Hepatic stellate cell (primary cell): ENCODE results near the gene SLX4IP.

ENCODE experiments used
- DNase-seq: peaks from one replicate; pipeline ENCODE4 v3.0.0; 2011; ENCODE audit warnings: low spot score

Gene SLX4IP

GRCh38 chr20:10666221-10667076 is 231.3 kb downstream of the SLX4IP start:
- no peak for DNase-seq

- peak; percentile 54 for DNase-seq
These were observed 231.9 kb downstream of the SLX4IP start for GRCh38 chr20:10667077-10667401.

GRCh38 chr20:10667560-10668167 is 232.6 kb downstream of the SLX4IP start:
- no peak for DNase-seq

- DNase-seq, result no peak
These were observed 233.7 kb downstream of the SLX4IP start for GRCh38 chr20:10668677-10669368.

- DNase-seq, result no peak
These were observed 234.8 kb downstream of the SLX4IP start for GRCh38 chr20:10669843-10670446.

- DNase-seq, result no peak
These were observed 235.6 kb downstream of the SLX4IP start for GRCh38 chr20:10670501-10671220.

- DNase-seq, result peak; percentile 94
These were observed 236.3 kb downstream of the SLX4IP start for GRCh38 chr20:10671221-10671918.

GRCh38 chr20:10671919-10672623 is 237.0 kb downstream of the SLX4IP start:
- DNase-seq, result no peak

GRCh38 chr20:10672624-10673127 is 237.6 kb downstream of the SLX4IP start:
- no peak for DNase-seq

- DNase-seq, result no peak
These were observed 238.2 kb downstream of the SLX4IP start for GRCh38 chr20:10673176-10673841.

- DNase-seq, result peak; percentile 97
These were observed 239.0 kb downstream of the SLX4IP start, which contains the start of gene JAG1 for GRCh38 chr20:10673842-10674683. Gene JAG1, minus strand, starts transcription at chr20:10673999. Its CDS starts 469 bp downstream, at chr20:10673530.

GRCh38 chr20:10674684-10675449 is 239.8 kb downstream of the SLX4IP start:
- DNase-seq, result peak; percentile 87

GRCh38 chr20:10675450-10675848 is 240.3 kb downstream of the SLX4IP start:
- no peak for DNase-seq

- DNase-seq, result no peak
These were observed 241.4 kb downstream of the SLX4IP start for GRCh38 chr20:10676518-10676917.
